HL-60 (cell line): ENCODE results near the gene S100A5.

Experiments
- DNase-seq, 2 experiments: peaks; one replicate each; pipeline ENCODE4 v3.0.0-alpha.2; 2010 to 2020; ENCODE audit warnings: low read depth in 1 of 2, low spot score in 1 of 2
- H3K27ac ChIP-seq: fragments of 250-450 bp; sonication (Bioruptor Pico); replicated peaks from 2 replicates; pipeline ENCODE4 v1.5.1; 2020; ENCODE audit warnings: mild to moderate bottlenecking, moderate library complexity
- H3K27me3 ChIP-seq: fragments of 250-450 bp; sonication (Bioruptor Pico); 2 replicates; pipeline ENCODE4 v1.5.1; 2021; ENCODE audit warnings: mild to moderate bottlenecking, moderate library complexity; ENCODE audit not compliant: insufficient read depth, poor library complexity, severe bottlenecking
- H3K4me3 ChIP-seq: replicated peaks from 2 replicates; pipeline ENCODE4 v1.5.1; 2011; ENCODE audit warnings: mild to moderate bottlenecking, control low read depth, low read length; ENCODE audit not compliant: insufficient read depth
- GABPA ChIP-seq: IDR thresholded peaks from 2 replicates; pipeline ENCODE4 v1.6.1; 2012; ENCODE audit warnings: low read depth
- POLR2AphosphoS5 ChIP-seq: IDR thresholded peaks from 2 replicates; pipeline ENCODE4 v1.6.1; 2012; ENCODE audit warnings: low read depth
- SPI1 ChIP-seq: IDR thresholded peaks from 2 replicates; pipeline ENCODE4 v1.6.1; 2012; ENCODE audit warnings: low read depth, mild to moderate bottlenecking, borderline replicate concordance
- TF ChIP-seq, protein P1 (sequence below): IDR thresholded peaks from 2 replicates; pipeline ENCODE4 v1.6.1; 2012; ENCODE audit warnings: low read depth; ENCODE audit not compliant: insufficient replicate concordance
- TF ChIP-seq, protein P2 (sequence below): IDR thresholded peaks from one replicate; pipeline ENCODE4 v1.5.1; 2011; ENCODE audit warnings: low read length, control low read depth, inconsistent platforms; ENCODE audit not compliant: insufficient read depth

S100A5 gene

GRCh38 chr1:153536671-153537375, 3.9 kb downstream of the S100A5 start:
- H3K27ac ChIP-seq = peak overlapping the region; percentile 69

DNA sequence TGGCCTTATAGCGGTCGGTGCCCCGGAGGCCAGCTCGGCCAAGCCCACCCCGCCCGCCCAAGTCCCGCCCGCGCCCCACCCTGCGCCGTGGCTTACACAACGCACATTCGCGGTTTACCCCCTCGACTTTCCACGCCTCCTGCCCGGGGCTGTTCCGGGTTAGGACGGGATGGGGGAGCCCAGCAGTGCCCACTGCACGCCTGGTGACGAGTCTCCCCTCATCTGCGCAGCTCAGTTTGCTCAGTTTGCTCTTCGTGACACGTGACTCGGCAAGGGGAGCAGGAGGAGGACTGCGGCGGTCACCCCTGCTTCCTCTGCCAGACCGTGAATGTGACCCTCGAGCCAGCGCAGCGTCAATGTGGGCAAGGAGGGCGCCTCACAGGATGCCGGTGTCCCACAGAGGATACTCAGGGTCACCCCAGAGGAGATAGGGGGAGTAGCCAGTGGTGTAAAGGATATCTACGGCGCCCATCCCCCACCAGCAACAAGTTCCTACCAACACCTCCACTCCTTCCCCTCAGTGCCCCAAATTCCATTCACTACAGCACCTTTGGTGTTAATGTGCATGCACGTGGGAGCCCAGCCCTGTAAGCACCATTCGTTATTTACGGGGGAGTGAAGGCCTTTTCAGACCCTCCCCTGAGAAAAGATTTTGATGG, 4.6 kb downstream of the S100A5 start:
- Histone ChIP-seq H3K27me3 (no peaks in the 10 kb centered on the region), H3K27ac (peak overlapping the region; percentile 69), H3K4me3 (peak overlapping the region; percentile 38)
- TF ChIP-seq SPI1 = no peak
- TF ChIP-seq POLR2AphosphoS5 = peak; percentile 34; the same call in 1 of the 2 replicates
- DNase-seq = peak; percentile 70 to 85

More at GRCh38 chr1:153536671-153537375, 3.9 kb downstream of the S100A5 start:
- TF ChIP-seq POLR2AphosphoS5 = no peak
- TF ChIP-seq SPI1 = 0 out of 2 replicates have a peak, but pooled peaks have one; percentile 4
- TF ChIP-seq, protein P1, sequence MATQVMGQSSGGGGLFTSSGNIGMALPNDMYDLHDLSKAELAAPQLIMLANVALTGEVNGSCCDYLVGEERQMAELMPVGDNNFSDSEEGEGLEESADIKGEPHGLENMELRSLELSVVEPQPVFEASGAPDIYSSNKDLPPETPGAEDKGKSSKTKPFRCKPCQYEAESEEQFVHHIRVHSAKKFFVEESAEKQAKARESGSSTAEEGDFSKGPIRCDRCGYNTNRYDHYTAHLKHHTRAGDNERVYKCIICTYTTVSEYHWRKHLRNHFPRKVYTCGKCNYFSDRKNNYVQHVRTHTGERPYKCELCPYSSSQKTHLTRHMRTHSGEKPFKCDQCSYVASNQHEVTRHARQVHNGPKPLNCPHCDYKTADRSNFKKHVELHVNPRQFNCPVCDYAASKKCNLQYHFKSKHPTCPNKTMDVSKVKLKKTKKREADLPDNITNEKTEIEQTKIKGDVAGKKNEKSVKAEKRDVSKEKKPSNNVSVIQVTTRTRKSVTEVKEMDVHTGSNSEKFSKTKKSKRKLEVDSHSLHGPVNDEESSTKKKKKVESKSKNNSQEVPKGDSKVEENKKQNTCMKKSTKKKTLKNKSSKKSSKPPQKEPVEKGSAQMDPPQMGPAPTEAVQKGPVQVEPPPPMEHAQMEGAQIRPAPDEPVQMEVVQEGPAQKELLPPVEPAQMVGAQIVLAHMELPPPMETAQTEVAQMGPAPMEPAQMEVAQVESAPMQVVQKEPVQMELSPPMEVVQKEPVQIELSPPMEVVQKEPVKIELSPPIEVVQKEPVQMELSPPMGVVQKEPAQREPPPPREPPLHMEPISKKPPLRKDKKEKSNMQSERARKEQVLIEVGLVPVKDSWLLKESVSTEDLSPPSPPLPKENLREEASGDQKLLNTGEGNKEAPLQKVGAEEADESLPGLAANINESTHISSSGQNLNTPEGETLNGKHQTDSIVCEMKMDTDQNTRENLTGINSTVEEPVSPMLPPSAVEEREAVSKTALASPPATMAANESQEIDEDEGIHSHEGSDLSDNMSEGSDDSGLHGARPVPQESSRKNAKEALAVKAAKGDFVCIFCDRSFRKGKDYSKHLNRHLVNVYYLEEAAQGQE = no peak
- TF ChIP-seq GABPA = no peak
- DNase-seq = no peak
- H3K4me3 ChIP-seq = no peak overlapping the region
- H3K27me3 ChIP-seq = no peaks in the 10 kb centered on the region

- Histone ChIP-seq H3K27ac (peak within 1 kb of the TSS; percentile 69), H3K4me3 (peak within 1 kb of the TSS; percentile 38), H3K27me3 (no peaks in the 10 kb centered on the region)
- TF ChIP-seq SPI1 = no peak
- TF ChIP-seq, protein P2, sequence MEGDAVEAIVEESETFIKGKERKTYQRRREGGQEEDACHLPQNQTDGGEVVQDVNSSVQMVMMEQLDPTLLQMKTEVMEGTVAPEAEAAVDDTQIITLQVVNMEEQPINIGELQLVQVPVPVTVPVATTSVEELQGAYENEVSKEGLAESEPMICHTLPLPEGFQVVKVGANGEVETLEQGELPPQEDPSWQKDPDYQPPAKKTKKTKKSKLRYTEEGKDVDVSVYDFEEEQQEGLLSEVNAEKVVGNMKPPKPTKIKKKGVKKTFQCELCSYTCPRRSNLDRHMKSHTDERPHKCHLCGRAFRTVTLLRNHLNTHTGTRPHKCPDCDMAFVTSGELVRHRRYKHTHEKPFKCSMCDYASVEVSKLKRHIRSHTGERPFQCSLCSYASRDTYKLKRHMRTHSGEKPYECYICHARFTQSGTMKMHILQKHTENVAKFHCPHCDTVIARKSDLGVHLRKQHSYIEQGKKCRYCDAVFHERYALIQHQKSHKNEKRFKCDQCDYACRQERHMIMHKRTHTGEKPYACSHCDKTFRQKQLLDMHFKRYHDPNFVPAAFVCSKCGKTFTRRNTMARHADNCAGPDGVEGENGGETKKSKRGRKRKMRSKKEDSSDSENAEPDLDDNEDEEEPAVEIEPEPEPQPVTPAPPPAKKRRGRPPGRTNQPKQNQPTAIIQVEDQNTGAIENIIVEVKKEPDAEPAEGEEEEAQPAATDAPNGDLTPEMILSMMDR = no peak
- DNase-seq = no peak
Measured at GRCh38 chr1:153535242-153536011, 5.3 kb downstream of the S100A5 start, which contains the start of gene S100A6. Gene S100A6, minus strand, starts transcription at chr1:153535991. Its CDS starts 652 bp downstream, at chr1:153535339.

DNA sequence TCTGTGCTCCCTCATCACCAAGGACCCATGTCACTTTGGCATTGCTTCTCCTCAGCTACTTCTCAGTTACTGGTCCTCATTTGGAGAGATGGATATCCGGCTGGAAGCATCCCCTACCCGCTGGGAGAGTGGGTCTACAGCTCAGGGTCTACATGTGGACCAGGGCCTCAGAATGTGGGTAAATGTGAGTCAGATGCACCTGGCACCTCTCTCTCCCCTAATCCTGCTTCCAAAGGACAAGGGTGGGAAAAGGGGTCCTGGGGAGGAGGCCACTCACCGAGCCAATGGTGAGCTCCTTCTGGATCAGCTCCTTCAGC, 5.9 kb downstream of the S100A5 start:
- Histone ChIP-seq H3K27me3 (no peaks in the 10 kb centered on the region), H3K4me3 (no peak overlapping the region), H3K27ac (no peak overlapping the region)
- no peak for DNase-seq
- TF ChIP-seq GABPA (no peak), POLR2AphosphoS5 (no peak), SPI1 (no peak)
- TF ChIP-seq, protein P2 = no peak
- TF ChIP-seq, protein P1 = no peak
